Tibial nerve (tissue), 4 donors: ENCODE results near the gene RALA.

ENCODE experiments used
- CTCF ChIP-seq, 5 experiments: fragments of 200-600 bp in 3 of 5; fragments of 450-650 bp in 2 of 5; sonication (generic) in 3 of 5; IDR thresholded peaks; one replicate each; pipeline ENCODE4 v1.5.1; 2016 to 2019; ENCODE audit warnings: antibody characterized with exemption in 5 of 5, mild to moderate bottlenecking in 3 of 5, moderate library complexity in 2 of 5
- EP300 ChIP-seq, 2 donors: sonication (generic); formaldehyde crosslinking; IDR thresholded peaks; one replicate each; pipeline ENCODE4 v1.6.1; 2017; ENCODE audit warnings: antibody characterized with exemption in 2 of 2, mild to moderate bottlenecking in 1 of 2
- POLR2A ChIP-seq, 2 donors: fragments of 450-650 bp; IDR thresholded peaks; one replicate each; pipeline ENCODE4 v1.6.1; 2017; ENCODE audit warnings: antibody characterized with exemption in 2 of 2, mild to moderate bottlenecking in 2 of 2, moderate library complexity in 2 of 2

- TF ChIP-seq CTCF (IDR thresholded peaks at IDR 0.05) (no peak), POLR2A (IDR thresholded peaks at IDR 0.05) (no peak), EP300 (IDR thresholded peaks at IDR 0.05) (no peak)
These were observed 28.3 kb upstream of the RALA start for GRCh38 chr7:39594988-39595620.
